ENCODE results near the gene CNBP. TPM values are rescaled to one million over a fixed set of nuclear protein-coding genes. Genes with fewer than 3 reads are reported as not detected.
"Not testable (repeated sequence)": the region's sequence is repeated elsewhere in the genome, so short reads cannot be mapped to it uniquely, and the experiment has no call there.

The CNBP gene
- total RNA-seq: 276 and 290 TPM in 2 replicates

GRCh38 chr3:129183569-129184395 lies at the start of gene CNBP:
CNBP (minus strand) TSS chr3:129183896; CDS start chr3:129171757, 12,139 bp downstream.
- peak; percentile 76 for DNase-seq (ENCODE audit: low read depth)

GRCh38 chr3:129231331-129232119 lies 47.8 kb upstream of the CNBP start:
- peak; percentile 13 for DNase-seq (ENCODE audit: low read depth)

- DNase-seq (ENCODE audit: low read depth): peak; percentile 78
Observed at GRCh38 chr3:129230311-129231019, 46.8 kb upstream of the CNBP start.

- DNase-seq (ENCODE audit: low read depth): peak; percentile 59
Observed at GRCh38 chr3:129228891-129229585, 45.3 kb upstream of the CNBP start.

- peak; percentile 44 for DNase-seq (ENCODE audit: low read depth)
Observed at GRCh38 chr3:129226374-129226773, 42.7 kb upstream of the CNBP start.

- peak; percentile 87 for DNase-seq (ENCODE audit: low read depth)
Observed at GRCh38 chr3:129224984-129225393, 41.3 kb upstream of the CNBP start.

GRCh38 chr3:129224387-129224786 lies 40.7 kb upstream of the CNBP start:
- not testable (repeated sequence) for DNase-seq (ENCODE audit: low read depth)

- no peak for DNase-seq (ENCODE audit: low read depth)
Observed at GRCh38 chr3:129218742-129219141, 35.0 kb upstream of the CNBP start.

GRCh38 chr3:129213238-129213637 lies 29.5 kb upstream of the CNBP start:
- DNase-seq (ENCODE audit: low read depth): no peak

GRCh38 chr3:129211772-129212171 lies 28.1 kb upstream of the CNBP start:
- DNase-seq (ENCODE audit: low read depth): peak; percentile 98

GRCh38 chr3:129211345-129211744 lies 27.6 kb upstream of the CNBP start:
- no peak for DNase-seq (ENCODE audit: low read depth)

- DNase-seq (ENCODE audit: low read depth): no peak
Observed at GRCh38 chr3:129207479-129207878, 23.8 kb upstream of the CNBP start.

GRCh38 chr3:129205109-129205832 lies 21.6 kb upstream of the CNBP start:
- no peak for DNase-seq (ENCODE audit: low read depth)

- no peak for DNase-seq (ENCODE audit: low read depth)
Observed at GRCh38 chr3:129204473-129204872, 20.8 kb upstream of the CNBP start.

GRCh38 chr3:129199366-129199765 lies 15.7 kb upstream of the CNBP start:
- no peak for DNase-seq (ENCODE audit: low read depth)

GRCh38 chr3:129197321-129197720 lies 13.6 kb upstream of the CNBP start:
- no peak for DNase-seq (ENCODE audit: low read depth)

GRCh38 chr3:129196601-129197000 lies 12.9 kb upstream of the CNBP start:
- DNase-seq (ENCODE audit: low read depth): no peak

- DNase-seq (ENCODE audit: low read depth): peak; percentile 91
Observed at GRCh38 chr3:129195731-129196256, 12.1 kb upstream of the CNBP start.

- DNase-seq (ENCODE audit: low read depth): not testable (repeated sequence)
Observed at GRCh38 chr3:129189793-129190192, 6.1 kb upstream of the CNBP start.

GRCh38 chr3:129187857-129188256 lies 4.2 kb upstream of the CNBP start:
- no peak for DNase-seq (ENCODE audit: low read depth)

GRCh38 chr3:129185783-129186182 lies 2.1 kb upstream of the CNBP start:
- no peak for DNase-seq (ENCODE audit: low read depth)

Measured in renal cortical epithelial cell (primary cell).